Measurements from ENCODE around the gene RAB3C.

The RAB3C gene

GRCh38 chr5:58794875-58795274, 212.0 kb downstream of the RAB3C start:
- FAIRE-seq (no peak), DNase-seq (ENCODE audit: insufficient read length) (no peak)
- TF ChIP-seq POLR2A (IDR thresholded peaks at IDR 0.05; ENCODE audit: low read depth, low read length) (no peak), TAF1 (IDR thresholded peaks at IDR 0.05; ENCODE audit: borderline replicate concordance, low read depth, low read length) (no peak), POLR2AphosphoS5 (IDR thresholded peaks at IDR 0.05; ENCODE audit: low read depth, low read length) (no peak)

- TF ChIP-seq POLR2AphosphoS5 (IDR thresholded peaks at IDR 0.05; ENCODE audit: low read depth, low read length) (no peak), TAF1 (IDR thresholded peaks at IDR 0.05; ENCODE audit: borderline replicate concordance, low read depth, low read length) (no peak), POLR2A (IDR thresholded peaks at IDR 0.05; ENCODE audit: low read depth, low read length) (no peak)
- no peak for FAIRE-seq
- no peak for DNase-seq (ENCODE audit: insufficient read length)
Measured at GRCh38 chr5:58795327-58795726, 212.5 kb downstream of the RAB3C start.

GRCh38 chr5:58797021-58797420, 214.1 kb downstream of the RAB3C start:
- FAIRE-seq (no peak), DNase-seq (ENCODE audit: insufficient read length) (no peak)
- TF ChIP-seq TAF1 (IDR thresholded peaks at IDR 0.05; ENCODE audit: borderline replicate concordance, low read depth, low read length) (no peak), POLR2AphosphoS5 (IDR thresholded peaks at IDR 0.05; ENCODE audit: low read depth, low read length) (no peak), POLR2A (IDR thresholded peaks at IDR 0.05; ENCODE audit: low read depth, low read length) (no peak)

GRCh38 chr5:58800356-58800755, 217.5 kb downstream of the RAB3C start:
- TF ChIP-seq TAF1 (IDR thresholded peaks at IDR 0.05; ENCODE audit: borderline replicate concordance, low read depth, low read length) (no peak), POLR2A (IDR thresholded peaks at IDR 0.05; ENCODE audit: low read depth, low read length) (no peak), POLR2AphosphoS5 (IDR thresholded peaks at IDR 0.05; ENCODE audit: low read depth, low read length) (no peak)
- no peak for DNase-seq (ENCODE audit: insufficient read length)
- no peak for FAIRE-seq

- FAIRE-seq (no peak), DNase-seq (ENCODE audit: insufficient read length) (no peak)
- TF ChIP-seq POLR2A (IDR thresholded peaks at IDR 0.05; ENCODE audit: low read depth, low read length): no peak
- no peak for TF ChIP-seq POLR2AphosphoS5 (IDR thresholded peaks at IDR 0.05; ENCODE audit: low read depth, low read length)
- no peak for TF ChIP-seq TAF1 (IDR thresholded peaks at IDR 0.05; ENCODE audit: borderline replicate concordance, low read depth, low read length)
Measured at GRCh38 chr5:58800861-58801540, 218.1 kb downstream of the RAB3C start.

- no peak for DNase-seq (ENCODE audit: insufficient read length)
- TF ChIP-seq POLR2A (IDR thresholded peaks at IDR 0.05; ENCODE audit: low read depth, low read length): no peak
- no peak for TF ChIP-seq TAF1 (IDR thresholded peaks at IDR 0.05; ENCODE audit: borderline replicate concordance, low read depth, low read length)
- no peak for FAIRE-seq
Measured at GRCh38 chr5:58803056-58803455, 220.2 kb downstream of the RAB3C start.

- FAIRE-seq (no peak), DNase-seq (ENCODE audit: insufficient read length) (no peak)
- TF ChIP-seq TAF1 (IDR thresholded peaks at IDR 0.05; ENCODE audit: borderline replicate concordance, low read depth, low read length): no peak
- TF ChIP-seq POLR2A (IDR thresholded peaks at IDR 0.05; ENCODE audit: low read depth, low read length): no peak
- no peak for TF ChIP-seq POLR2AphosphoS5 (IDR thresholded peaks at IDR 0.05; ENCODE audit: low read depth, low read length)
Measured at GRCh38 chr5:58804291-58804690, 221.4 kb downstream of the RAB3C start.

GRCh38 chr5:58810086-58810485, 227.2 kb downstream of the RAB3C start:
- DNase-seq (ENCODE audit: insufficient read length): no peak
- TF ChIP-seq TAF1 (IDR thresholded peaks at IDR 0.05; ENCODE audit: borderline replicate concordance, low read depth, low read length) (no peak), POLR2AphosphoS5 (IDR thresholded peaks at IDR 0.05; ENCODE audit: low read depth, low read length) (no peak), POLR2A (IDR thresholded peaks at IDR 0.05; ENCODE audit: low read depth, low read length) (no peak)
- no peak for FAIRE-seq

- no peak for FAIRE-seq
- TF ChIP-seq POLR2A (IDR thresholded peaks at IDR 0.05; ENCODE audit: low read depth, low read length) (no peak), POLR2AphosphoS5 (IDR thresholded peaks at IDR 0.05; ENCODE audit: low read depth, low read length) (no peak), TAF1 (IDR thresholded peaks at IDR 0.05; ENCODE audit: borderline replicate concordance, low read depth, low read length) (no peak)
- no peak for DNase-seq (ENCODE audit: insufficient read length)
Measured at GRCh38 chr5:58813855-58814254, 231.0 kb downstream of the RAB3C start.

GRCh38 chr5:58816181-58816731, 233.4 kb downstream of the RAB3C start:
- FAIRE-seq: no peak
- TF ChIP-seq POLR2AphosphoS5 (IDR thresholded peaks at IDR 0.05; ENCODE audit: low read depth, low read length) (no peak), POLR2A (IDR thresholded peaks at IDR 0.05; ENCODE audit: low read depth, low read length) (no peak), TAF1 (IDR thresholded peaks at IDR 0.05; ENCODE audit: borderline replicate concordance, low read depth, low read length) (no peak)
- no peak for DNase-seq (ENCODE audit: insufficient read length)

GRCh38 chr5:58818465-58818864, 235.6 kb downstream of the RAB3C start:
- TF ChIP-seq TAF1 (IDR thresholded peaks at IDR 0.05; ENCODE audit: borderline replicate concordance, low read depth, low read length): no peak
- no peak for TF ChIP-seq POLR2AphosphoS5 (IDR thresholded peaks at IDR 0.05; ENCODE audit: low read depth, low read length)
- no peak for TF ChIP-seq POLR2A (IDR thresholded peaks at IDR 0.05; ENCODE audit: low read depth, low read length)
- FAIRE-seq (no peak), DNase-seq (ENCODE audit: insufficient read length) (no peak)

GRCh38 chr5:58825441-58825840, 242.6 kb downstream of the RAB3C start:
- TF ChIP-seq POLR2A (IDR thresholded peaks at IDR 0.05; ENCODE audit: low read depth, low read length): no peak
- TF ChIP-seq TAF1 (IDR thresholded peaks at IDR 0.05; ENCODE audit: borderline replicate concordance, low read depth, low read length): no peak
- FAIRE-seq: no peak
- DNase-seq (ENCODE audit: insufficient read length): no peak
